Left ventricle myocardium inferior (tissue), 1 donor: ENCODE measurements around the gene GPR32. TPM values are rescaled to one million over a fixed set of nuclear protein-coding genes. Genes with fewer than 3 reads are reported as not detected.
A peak's percentile ranks its signal among the peaks of the same experiment; 100 is the strongest.

Experiments used
- DNase-seq: peaks from one replicate; pipeline ENCODE4 v3.0.0-alpha.2; 2020
- H3K27ac ChIP-seq: fragments of 200-600 bp; replicated peaks from 2 replicates; pipeline ENCODE4 v1.8.0; 2021
- H3K27me3 ChIP-seq: fragments of 200-600 bp; 2 replicates; pipeline ENCODE4 v1.8.0; 2021; ENCODE audit warnings: low read depth
- H3K36me3 ChIP-seq: fragments of 200-600 bp; 2 replicates; pipeline ENCODE4 v1.8.0; 2021
- H3K4me1 ChIP-seq: fragments of 200-600 bp; 2 replicates; pipeline ENCODE4 v1.8.0; 2021
- H3K4me3 ChIP-seq: fragments of 200-600 bp; 2 replicates; pipeline ENCODE4 v1.8.0; 2021; ENCODE audit warnings: mild to moderate bottlenecking, moderate library complexity
- H3K9me3 ChIP-seq: fragments of 200-600 bp; replicated peaks from 2 replicates; pipeline ENCODE4 v1.8.0; 2021
- intact Hi-C: fragments of 100-400 bp; cut with micrococcal nuclease; formaldehyde crosslinking; loops from one replicate; pipeline ENCODE4 v1.11.0; 2022
- total RNA-seq: library from RNA; stranded (reverse); fragmentation: NEBNext Ultra II Directional; extraction: Animal tissue kit (Norgen Biotek cat#: 25700); gene quantifications from one replicate; pipeline ENCODE4 v1.2.1, GENCODE V29; 2021
- TF ChIP-seq, protein P1 (sequence below): fragments of 200-600 bp; IDR thresholded peaks from 2 replicates; pipeline ENCODE4 v1.8.0; 2021; ENCODE audit warnings: antibody characterized with exemption, mild to moderate bottlenecking, borderline replicate concordance
- donor health status: DM: no; HTN: yes; CAD: no; lungs with severe emphysema.

Gene GPR32
- total RNA-seq, 1 donor from 2014 or later, result not detected

DNA sequence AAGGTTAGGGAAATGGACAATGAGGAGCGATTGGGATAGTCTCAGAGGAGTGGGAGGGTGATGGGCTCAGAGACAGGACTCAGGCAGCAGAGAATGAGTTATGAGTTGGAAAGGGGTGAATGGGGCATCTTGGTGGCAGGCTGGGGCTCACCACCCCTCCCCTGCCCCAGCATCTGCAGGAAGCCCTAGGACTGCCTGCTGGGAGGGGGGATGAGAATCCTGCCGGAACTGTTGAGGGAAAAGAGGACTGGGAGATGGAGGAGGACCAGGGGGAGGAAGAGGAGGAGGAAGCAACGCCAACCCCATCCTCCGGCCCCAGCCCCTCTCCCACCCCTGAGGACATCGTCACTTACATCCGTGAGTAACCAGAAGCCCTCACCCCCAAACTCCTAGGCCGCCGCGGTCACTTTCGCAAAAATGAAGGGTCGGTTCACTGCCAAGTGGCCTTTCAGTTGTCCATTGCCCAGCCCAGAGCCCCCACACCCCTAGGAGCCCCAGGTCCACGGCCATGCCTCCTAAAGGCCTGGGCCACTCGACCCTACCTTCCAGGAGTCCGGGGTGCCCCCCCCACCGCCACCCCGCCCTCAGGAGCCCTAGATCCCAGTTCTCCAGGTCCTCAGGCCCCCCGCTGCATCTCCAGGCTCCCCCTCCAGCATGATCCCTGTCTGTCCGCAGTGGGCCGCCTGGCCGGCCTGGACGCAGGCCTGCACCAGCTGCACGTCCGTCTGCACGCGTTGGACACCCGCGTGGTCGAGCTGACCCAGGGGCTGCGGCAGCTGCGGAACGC, 46.3 kb upstream of the GPR32 start:
- H3K27ac ChIP-seq, result peak overlapping the region; percentile 66
- TF ChIP-seq, protein P1, sequence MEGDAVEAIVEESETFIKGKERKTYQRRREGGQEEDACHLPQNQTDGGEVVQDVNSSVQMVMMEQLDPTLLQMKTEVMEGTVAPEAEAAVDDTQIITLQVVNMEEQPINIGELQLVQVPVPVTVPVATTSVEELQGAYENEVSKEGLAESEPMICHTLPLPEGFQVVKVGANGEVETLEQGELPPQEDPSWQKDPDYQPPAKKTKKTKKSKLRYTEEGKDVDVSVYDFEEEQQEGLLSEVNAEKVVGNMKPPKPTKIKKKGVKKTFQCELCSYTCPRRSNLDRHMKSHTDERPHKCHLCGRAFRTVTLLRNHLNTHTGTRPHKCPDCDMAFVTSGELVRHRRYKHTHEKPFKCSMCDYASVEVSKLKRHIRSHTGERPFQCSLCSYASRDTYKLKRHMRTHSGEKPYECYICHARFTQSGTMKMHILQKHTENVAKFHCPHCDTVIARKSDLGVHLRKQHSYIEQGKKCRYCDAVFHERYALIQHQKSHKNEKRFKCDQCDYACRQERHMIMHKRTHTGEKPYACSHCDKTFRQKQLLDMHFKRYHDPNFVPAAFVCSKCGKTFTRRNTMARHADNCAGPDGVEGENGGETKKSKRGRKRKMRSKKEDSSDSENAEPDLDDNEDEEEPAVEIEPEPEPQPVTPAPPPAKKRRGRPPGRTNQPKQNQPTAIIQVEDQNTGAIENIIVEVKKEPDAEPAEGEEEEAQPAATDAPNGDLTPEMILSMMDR, result no peak
- intact Hi-C loops, result no loop called here
- peaks cover 27% of the 10 kb centered on the region for H3K4me1 ChIP-seq
- H3K9me3 ChIP-seq, result no peaks in the 10 kb centered on the region
- peak overlapping the region; percentile 73 for H3K4me3 ChIP-seq
- peaks cover 94% of the 10 kb centered on the region for H3K27me3 ChIP-seq
- no peaks in the 10 kb centered on the region for H3K36me3 ChIP-seq
- no peak for DNase-seq

DNA sequence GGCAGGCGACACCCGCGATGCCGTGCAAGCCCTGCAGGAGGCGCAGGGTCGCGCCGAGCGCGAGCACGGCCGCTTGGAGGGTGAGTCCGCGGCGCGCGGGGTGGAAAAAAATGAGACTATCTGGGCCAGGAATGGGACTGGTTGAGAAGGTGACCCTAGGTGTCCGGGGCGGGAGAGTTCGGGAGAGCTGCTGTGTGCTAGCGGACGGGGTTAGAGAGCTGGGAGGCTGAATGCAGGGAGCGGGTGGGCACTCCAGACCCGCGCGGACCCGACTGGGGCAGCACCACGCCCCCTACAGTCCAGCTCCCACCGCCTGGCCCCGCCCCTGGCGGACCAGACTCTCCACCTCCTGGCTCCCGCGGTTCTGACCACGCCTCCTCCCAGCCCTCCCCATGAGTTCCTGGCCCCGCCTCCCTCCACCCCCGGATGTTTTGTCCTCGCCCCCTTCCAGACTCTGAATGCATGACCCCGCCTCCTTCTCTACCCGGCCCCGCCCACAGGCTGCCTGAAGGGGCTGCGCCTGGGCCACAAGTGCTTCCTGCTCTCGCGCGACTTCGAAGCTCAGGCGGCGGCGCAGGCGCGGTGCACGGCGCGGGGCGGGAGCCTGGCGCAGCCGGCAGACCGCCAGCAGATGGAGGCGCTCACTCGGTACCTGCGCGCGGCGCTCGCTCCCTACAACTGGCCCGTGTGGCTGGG, 45.6 kb upstream of the GPR32 start:
- H3K27ac ChIP-seq, result peak overlapping the region; percentile 69
- H3K36me3 ChIP-seq, result no peaks in the 10 kb centered on the region
- peaks cover 24% of the 10 kb centered on the region for H3K4me1 ChIP-seq
- no peaks in the 10 kb centered on the region for H3K9me3 ChIP-seq
- H3K27me3 ChIP-seq, result peaks cover 91% of the 10 kb centered on the region
- TF ChIP-seq, protein P1, result peak; percentile 77
- peak overlapping the region; percentile 73 for H3K4me3 ChIP-seq
- intact Hi-C loops, result no loop called here
- peak; percentile 98 for DNase-seq

DNA sequence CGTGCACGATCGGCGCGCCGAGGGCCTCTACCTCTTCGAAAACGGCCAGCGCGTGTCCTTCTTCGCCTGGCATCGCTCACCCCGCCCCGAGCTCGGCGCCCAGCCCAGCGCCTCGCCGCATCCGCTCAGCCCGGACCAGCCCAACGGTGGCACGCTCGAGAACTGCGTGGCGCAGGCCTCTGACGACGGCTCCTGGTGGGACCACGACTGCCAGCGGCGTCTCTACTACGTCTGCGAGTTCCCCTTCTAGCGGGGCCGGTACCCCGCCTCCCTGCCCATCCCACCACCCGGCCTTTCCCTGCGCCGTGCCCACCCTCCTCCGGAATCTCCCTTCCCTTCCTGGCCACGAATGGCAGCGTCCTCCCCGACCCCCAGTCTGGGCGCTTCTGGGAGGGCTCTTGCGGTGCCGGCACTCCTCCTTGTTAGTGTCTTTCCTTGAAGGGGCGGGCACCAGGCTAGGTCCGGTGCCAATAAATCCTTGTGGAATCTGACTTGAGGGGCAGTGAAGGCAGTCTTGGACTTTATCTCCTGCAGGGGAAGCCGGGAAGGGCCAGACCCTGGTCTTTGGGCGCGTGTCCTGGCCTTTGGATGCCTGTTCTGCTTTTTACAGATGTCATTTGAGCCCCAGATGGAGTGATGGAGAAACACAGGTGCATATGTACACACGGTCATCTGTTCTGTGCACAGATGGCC, 44.9 kb upstream of the GPR32 start:
- peak overlapping the region; percentile 73 for H3K4me3 ChIP-seq
- intact Hi-C loops, result no loop called here
- no peak for DNase-seq
- peaks cover 24% of the 10 kb centered on the region for H3K4me1 ChIP-seq
- H3K36me3 ChIP-seq, result no peaks in the 10 kb centered on the region
- TF ChIP-seq, protein P1, result no peak
- peaks cover 87% of the 10 kb centered on the region for H3K27me3 ChIP-seq
- peak overlapping the region; percentile 69 for H3K27ac ChIP-seq
- no peaks in the 10 kb centered on the region for H3K9me3 ChIP-seq

DNA sequence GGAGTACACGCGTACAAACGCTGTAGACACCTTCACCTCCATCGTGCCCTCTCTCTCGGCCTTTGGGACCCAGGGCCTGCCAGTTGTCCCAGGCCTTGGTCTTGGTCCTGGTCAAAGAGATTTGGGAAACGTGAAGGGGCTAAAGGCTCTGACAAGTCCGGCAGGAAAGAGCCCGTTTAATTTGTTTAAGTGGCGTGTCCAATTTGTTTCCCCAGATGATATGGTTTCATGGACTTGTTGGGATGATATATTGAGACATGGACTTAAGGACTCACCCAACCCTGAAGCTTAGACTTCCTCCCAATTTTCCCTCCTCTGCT, 44.4 kb upstream of the GPR32 start:
- H3K4me3 ChIP-seq, result peak overlapping the region; percentile 73
- H3K27ac ChIP-seq, result no peak overlapping the region
- no peaks in the 10 kb centered on the region for H3K9me3 ChIP-seq
- TF ChIP-seq, protein P1, result no peak
- DNase-seq, result no peak
- no peaks in the 10 kb centered on the region for H3K36me3 ChIP-seq
- intact Hi-C loops, result no loop called here
- H3K27me3 ChIP-seq, result peaks cover 87% of the 10 kb centered on the region
- peaks cover 24% of the 10 kb centered on the region for H3K4me1 ChIP-seq

DNA sequence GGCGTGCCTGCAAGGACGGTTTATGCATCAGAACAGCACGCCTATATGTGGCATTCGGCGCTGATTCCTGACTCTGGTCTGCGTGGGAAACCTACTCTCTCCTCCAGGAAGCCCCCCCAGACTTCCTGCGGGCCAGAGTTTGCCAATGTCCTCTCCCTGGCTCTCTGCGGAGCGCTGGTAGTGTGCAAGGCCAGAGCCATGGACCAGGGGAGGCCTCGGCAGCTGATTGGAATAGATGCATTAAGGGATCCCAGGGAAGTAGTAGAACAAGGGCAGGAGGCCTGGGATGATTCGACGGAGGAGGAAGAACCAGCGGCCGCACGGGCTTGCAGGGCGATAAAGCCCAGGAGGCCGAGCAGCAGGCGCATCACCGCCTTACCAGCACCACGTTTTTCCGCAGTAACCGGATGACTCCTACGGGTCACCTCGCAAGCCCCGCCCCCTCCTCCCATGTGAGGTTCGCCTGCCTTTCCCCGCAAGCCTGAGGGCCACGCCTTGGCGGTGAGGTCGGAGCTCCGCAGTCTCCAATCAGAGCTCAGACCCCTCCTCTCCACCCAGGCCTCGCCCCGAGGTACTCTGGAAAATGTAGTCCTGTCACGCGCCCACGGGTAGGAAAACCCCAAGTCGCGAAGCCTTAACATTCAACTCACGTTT, 42.1 kb upstream of the GPR32 start:
- peak; percentile 76 for DNase-seq
- TF ChIP-seq, protein P1, result no peak
- Histone ChIP-seq H3K27ac (no peak overlapping the region), H3K36me3 (no peaks in the 10 kb centered on the region), H3K27me3 (peaks cover 87% of the 10 kb centered on the region), H3K9me3 (no peaks in the 10 kb centered on the region), H3K4me1 (peaks cover 24% of the 10 kb centered on the region), H3K4me3 (peak overlapping the region; percentile 16)
- intact Hi-C loops, result no loop called here
